Activated CD4-positive, alpha-beta memory T cell treated with anti-CD3 and anti-CD28 coated beads for 36 hours (primary cell): ENCODE results near the gene ABHD1. TPM values are rescaled to one million over a fixed set of nuclear protein-coding genes. Genes with fewer than 3 reads are reported as not detected.

Experiments used
- CTCF ChIA-PET: fragments of 350-600 bp; sonication (Branson Sonifier 250); formaldehyde crosslinking; loops from one replicate; lab custom pipeline; 2021; ENCODE audit warnings: antibody characterized with exemption, inconsistent platforms; lab: Charles Lee
- POLR2A ChIA-PET: fragments of 350-600 bp; sonication (Branson Sonifier 250); formaldehyde crosslinking; loops from one replicate; lab custom pipeline; 2021; ENCODE audit warnings: antibody characterized with exemption; lab: Charles Lee
- DNase-seq: peaks from one replicate; pipeline ENCODE4 v3.0.0-alpha.2; 2020
- H3K27ac Mint-ChIP-seq: one replicate; pipeline ENCODE4 v1.8.0; 2021; ENCODE audit warnings: mixed read lengths
- H3K27me3 Mint-ChIP-seq: one replicate; pipeline ENCODE4 v1.8.0; 2021; ENCODE audit warnings: mixed read lengths
- H3K36me3 Mint-ChIP-seq: one replicate; pipeline ENCODE4 v1.8.0; 2021; ENCODE audit warnings: mixed read lengths
- H3K4me1 Mint-ChIP-seq: one replicate; pipeline ENCODE4 v1.8.0; 2021; ENCODE audit warnings: low read depth, mixed read lengths
- H3K4me3 Mint-ChIP-seq: one replicate; pipeline ENCODE4 v1.8.0; 2021; ENCODE audit warnings: mild to moderate bottlenecking, mixed read lengths
- H3K9me3 Mint-ChIP-seq: one replicate; pipeline ENCODE4 v1.8.0; 2021; ENCODE audit warnings: mixed read lengths
- intact Hi-C: fragments of 100-400 bp; cut with micrococcal nuclease; formaldehyde crosslinking; loops from one replicate; pipeline ENCODE4 v1.15.1; 2023
- total RNA-seq, 2 experiments: library from RNA; stranded (reverse); gene quantifications; one replicate each; pipeline ENCODE4 v1.2.3, GENCODE V29; 2021

Gene ABHD1
- total RNA-seq, 2 experiments from 2014 or later = 0.29 to 0.76 TPM

GRCh38 chr2:27179344-27180000, 55.9 kb downstream of the ABHD1 start:
- H3K4me1 Mint-ChIP-seq = no peaks in the 10 kb centered on the region
- intact Hi-C loops = no loop called here
- H3K4me3 Mint-ChIP-seq = no peak overlapping the region
- no peaks in the 10 kb centered on the region for H3K9me3 Mint-ChIP-seq
- ChIA-PET POLR2A (no interaction called here), CTCF (interaction anchor here (0.9 to 2.0 kb wide), 3 partner anchors 9 to 100 kb away, joined by 3 to 10 read pairs (median 5); no protein-coding TSS in a partner anchor)
- no peak for DNase-seq
- no peaks in the 10 kb centered on the region for H3K36me3 Mint-ChIP-seq
- H3K27ac Mint-ChIP-seq = no peak overlapping the region
- H3K27me3 Mint-ChIP-seq = peaks cover 26% of the 10 kb centered on the region

Other genes starting within 250 kb of the ABHD1 start
- gene MAPRE3, start 153.2 kb upstream of the ABHD1 start, total RNA-seq = 1 to 10 TPM; 4.4 TPM
- gene TMEM214, start 90.8 kb upstream of the ABHD1 start, total RNA-seq = 10 to 100 TPM; 52.4 to 60.1 TPM
- 10 to 100 TPM; 12.9 to 14.1 TPM for gene AGBL5, start 72.1 kb upstream of the ABHD1 start, total RNA-seq
- gene OST4, start 52.2 kb upstream of the ABHD1 start, total RNA-seq = 100 to 1,000 TPM; 307 to 310 TPM
- under 1 TPM; 0.29 to 0.51 TPM for gene EMILIN1, start 45.2 kb upstream of the ABHD1 start, total RNA-seq
- 10 to 100 TPM; 12.7 to 13.3 TPM for gene KHK, start 37.0 kb upstream of the ABHD1 start, total RNA-seq
- 1 to 10 TPM; 2.7 to 2.9 TPM for gene CGREF1, start 4.7 kb upstream of the ABHD1 start, total RNA-seq
- gene PREB, start 10.8 kb downstream of the ABHD1 start, total RNA-seq = 10 to 100 TPM; 64.7 to 65.4 TPM
- not detected for gene PRR30, start 15.6 kb downstream of the ABHD1 start, total RNA-seq
- not detected for gene TCF23, start 25.2 kb downstream of the ABHD1 start, total RNA-seq
- 10 to 100 TPM; 84.0 to 92.7 TPM for gene ATRAID, start 88.2 kb downstream of the ABHD1 start, total RNA-seq
- gene SLC5A6, start 88.5 kb downstream of the ABHD1 start, total RNA-seq = 10 to 100 TPM; 29.2 to 30.2 TPM
- gene CAD, start 93.6 kb downstream of the ABHD1 start, total RNA-seq = 100 to 1,000 TPM in 1 of 2 experiments, 10 to 100 TPM in 1; 99.7 to 102 TPM
- gene SLC30A3, start 139.2 kb downstream of the ABHD1 start, total RNA-seq = under 1 TPM; 0.86 to 0.90 TPM
- gene DNAJC5G, start 151.6 kb downstream of the ABHD1 start, total RNA-seq = under 1 TPM in 1 of 2 experiments, not detected in 1; 0.19 TPM
- not detected for gene TRIM54, start 158.6 kb downstream of the ABHD1 start, total RNA-seq
- 1 to 10 TPM; 1.8 to 1.9 TPM for gene UCN, start 184.6 kb downstream of the ABHD1 start, total RNA-seq
- gene MPV17, start 199.3 kb downstream of the ABHD1 start, total RNA-seq = 10 to 100 TPM; 85.5 to 86.0 TPM
- 10 to 100 TPM; 55.2 to 64.5 TPM for gene GTF3C2, start 232.9 kb downstream of the ABHD1 start, total RNA-seq
- gene EIF2B4, start 246.5 kb downstream of the ABHD1 start, total RNA-seq = 10 to 100 TPM; 34.6 to 36.5 TPM
- 10 to 100 TPM; 91.2 to 93.2 TPM for gene SNX17, start 246.8 kb downstream of the ABHD1 start, total RNA-seq